Measurements from ENCODE around the gene FRMPD4. TPM values are rescaled to one million over a fixed set of nuclear protein-coding genes. Genes with fewer than 3 reads are reported as not detected.

FRMPD4 gene
- total RNA-seq, 2 experiments from 2014 or later: not detected

DNA sequence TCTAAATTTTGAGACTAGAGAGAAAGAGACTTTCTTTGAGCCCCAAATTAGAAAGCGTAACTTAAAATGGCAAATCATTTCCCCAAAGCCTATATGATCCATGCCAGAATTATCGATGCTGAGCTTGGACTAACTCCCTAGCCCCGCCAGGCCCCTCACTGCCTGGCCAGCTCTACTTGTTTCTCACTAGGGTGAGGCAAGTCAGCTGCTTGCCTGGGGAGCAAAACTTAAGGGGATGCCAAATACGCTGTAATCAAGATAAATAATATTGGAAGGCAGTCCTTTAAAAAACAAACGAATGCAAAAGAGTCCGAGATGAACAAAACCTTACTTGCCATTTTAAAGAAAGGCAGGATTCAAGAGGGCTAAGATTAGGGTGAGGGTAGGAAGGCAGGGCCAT is 236.0 kb downstream of the FRMPD4 start:
- no peak overlapping the region for H3K4me3 Mint-ChIP-seq
- no peaks in the 10 kb centered on the region for H3K9me3 ChIP-seq (ENCODE audit: control insufficient read depth in 1 of 2, insufficient read depth in 1 of 2, low read length in 2 of 2)
- no peaks in the 10 kb centered on the region for H3K27me3 Mint-ChIP-seq
- ChIA-PET CTCF (no interaction called here), POLR2A (no interaction called here)
- H3K27me3 ChIP-seq (ENCODE audit: control insufficient read depth in 1 of 2, insufficient read depth in 2 of 2, low read length in 2 of 2): no peaks in the 10 kb centered on the region
- no peak overlapping the region for H3K27ac ChIP-seq (ENCODE audit: low read depth in 1 of 2, low read length in 2 of 2)
- H3K4me3 ChIP-seq (ENCODE audit: low read length): no peak overlapping the region
- no peaks in the 10 kb centered on the region for H3K4me1 Mint-ChIP-seq (ENCODE audit: low read depth)
- ATAC-seq (ENCODE audit: poor library complexity): no peak
- H3K36me3 ChIP-seq (ENCODE audit: insufficient read depth, low read length): no peaks in the 10 kb centered on the region
- intact Hi-C loops (cut with DNase I, micrococcal nuclease): no loop called here
- H3K36me3 Mint-ChIP-seq (ENCODE audit: low read depth): no peaks in the 10 kb centered on the region
- TF ChIP-seq, protein P1, sequence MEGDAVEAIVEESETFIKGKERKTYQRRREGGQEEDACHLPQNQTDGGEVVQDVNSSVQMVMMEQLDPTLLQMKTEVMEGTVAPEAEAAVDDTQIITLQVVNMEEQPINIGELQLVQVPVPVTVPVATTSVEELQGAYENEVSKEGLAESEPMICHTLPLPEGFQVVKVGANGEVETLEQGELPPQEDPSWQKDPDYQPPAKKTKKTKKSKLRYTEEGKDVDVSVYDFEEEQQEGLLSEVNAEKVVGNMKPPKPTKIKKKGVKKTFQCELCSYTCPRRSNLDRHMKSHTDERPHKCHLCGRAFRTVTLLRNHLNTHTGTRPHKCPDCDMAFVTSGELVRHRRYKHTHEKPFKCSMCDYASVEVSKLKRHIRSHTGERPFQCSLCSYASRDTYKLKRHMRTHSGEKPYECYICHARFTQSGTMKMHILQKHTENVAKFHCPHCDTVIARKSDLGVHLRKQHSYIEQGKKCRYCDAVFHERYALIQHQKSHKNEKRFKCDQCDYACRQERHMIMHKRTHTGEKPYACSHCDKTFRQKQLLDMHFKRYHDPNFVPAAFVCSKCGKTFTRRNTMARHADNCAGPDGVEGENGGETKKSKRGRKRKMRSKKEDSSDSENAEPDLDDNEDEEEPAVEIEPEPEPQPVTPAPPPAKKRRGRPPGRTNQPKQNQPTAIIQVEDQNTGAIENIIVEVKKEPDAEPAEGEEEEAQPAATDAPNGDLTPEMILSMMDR (IDR thresholded peaks at IDR 0.05): no peak
- H3K27ac Mint-ChIP-seq: no peak overlapping the region
- H3K4me1 ChIP-seq (ENCODE audit: insufficient read depth, low read length): no peaks in the 10 kb centered on the region
- DNase-seq: no peak
- H3K9me3 Mint-ChIP-seq: no peaks in the 10 kb centered on the region

DNA sequence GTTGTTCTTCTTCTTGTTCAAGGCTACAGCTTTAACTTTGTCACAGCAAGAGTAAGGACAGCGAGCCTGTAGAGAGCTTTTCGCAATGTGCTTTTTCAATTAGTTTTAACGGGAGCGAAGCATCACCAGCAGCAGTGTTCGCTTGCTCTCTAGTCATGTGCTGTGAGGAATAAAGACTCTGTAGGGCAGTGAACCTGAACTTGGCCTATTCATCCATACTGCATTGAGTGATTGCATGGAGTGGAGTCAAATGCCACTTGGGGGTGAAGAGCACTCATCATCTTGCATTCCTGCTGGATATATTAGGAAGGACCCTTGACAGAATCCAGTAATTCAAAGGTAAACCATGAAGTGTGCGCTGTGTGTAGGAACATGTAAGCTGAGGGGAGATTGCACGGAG is 240.0 kb downstream of the FRMPD4 start:
- DNase-seq (no peak), ATAC-seq (ENCODE audit: poor library complexity) (no peak)
- Histone ChIP-seq H3K4me1 (ENCODE audit: insufficient read depth, low read length) (no peaks in the 10 kb centered on the region), H3K27ac (ENCODE audit: low read depth in 1 of 2, low read length in 2 of 2) (no peak overlapping the region), H3K27me3 (ENCODE audit: control insufficient read depth in 1 of 2, insufficient read depth in 2 of 2, low read length in 2 of 2) (no peaks in the 10 kb centered on the region), H3K9me3 (ENCODE audit: control insufficient read depth in 1 of 2, insufficient read depth in 1 of 2, low read length in 2 of 2) (no peaks in the 10 kb centered on the region), H3K36me3 (ENCODE audit: insufficient read depth, low read length) (no peaks in the 10 kb centered on the region), H3K4me3 (ENCODE audit: low read length) (no peak overlapping the region)
- ChIA-PET POLR2A (no interaction called here), CTCF (no interaction called here)
- no peaks in the 10 kb centered on the region for H3K4me1 Mint-ChIP-seq (ENCODE audit: low read depth)
- TF ChIP-seq, protein P1 (IDR thresholded peaks at IDR 0.05): no peak
- no peaks in the 10 kb centered on the region for H3K27me3 Mint-ChIP-seq
- H3K9me3 Mint-ChIP-seq: no peaks in the 10 kb centered on the region
- H3K27ac Mint-ChIP-seq: no peak overlapping the region
- H3K36me3 Mint-ChIP-seq (ENCODE audit: low read depth): no peaks in the 10 kb centered on the region
- no peak overlapping the region for H3K4me3 Mint-ChIP-seq
- intact Hi-C loops (cut with DNase I, micrococcal nuclease): no loop called here

DNA sequence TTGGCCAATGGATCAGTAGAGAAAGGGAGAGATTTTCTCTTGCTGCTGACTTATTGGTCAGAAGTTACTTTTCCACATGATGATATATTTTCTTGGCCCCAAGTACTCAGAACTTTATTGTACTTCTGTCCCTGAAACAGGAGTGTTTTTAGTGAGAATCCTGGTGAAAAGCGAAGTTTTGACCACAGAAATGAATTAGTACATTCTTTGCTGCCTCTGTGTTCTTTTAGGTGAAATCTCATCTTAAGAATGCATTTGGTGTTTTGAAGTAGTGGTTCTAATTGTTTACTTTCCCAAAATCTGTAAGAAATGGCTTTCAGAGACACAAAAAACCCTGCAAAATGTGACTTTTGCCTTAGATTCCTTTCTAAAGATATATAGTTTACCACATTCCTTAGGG is 240.4 kb downstream of the FRMPD4 start:
- Mint-ChIP-seq H3K4me1 (ENCODE audit: low read depth) (no peaks in the 10 kb centered on the region), H3K27me3 (no peaks in the 10 kb centered on the region), H3K4me3 (no peak overlapping the region), H3K36me3 (ENCODE audit: low read depth) (no peaks in the 10 kb centered on the region), H3K27ac (no peak overlapping the region), H3K9me3 (no peaks in the 10 kb centered on the region)
- Histone ChIP-seq H3K4me1 (ENCODE audit: insufficient read depth, low read length) (no peaks in the 10 kb centered on the region), H3K27me3 (ENCODE audit: control insufficient read depth in 1 of 2, insufficient read depth in 2 of 2, low read length in 2 of 2) (no peaks in the 10 kb centered on the region), H3K9me3 (ENCODE audit: control insufficient read depth in 1 of 2, insufficient read depth in 1 of 2, low read length in 2 of 2) (no peaks in the 10 kb centered on the region), H3K4me3 (ENCODE audit: low read length) (no peak overlapping the region), H3K27ac (ENCODE audit: low read depth in 1 of 2, low read length in 2 of 2) (no peak overlapping the region), H3K36me3 (ENCODE audit: insufficient read depth, low read length) (no peaks in the 10 kb centered on the region)
- intact Hi-C loops (cut with DNase I, micrococcal nuclease): no loop called here
- ATAC-seq (ENCODE audit: poor library complexity) (no peak), DNase-seq (no peak)
- TF ChIP-seq, protein P1 (IDR thresholded peaks at IDR 0.05): no peak
- ChIA-PET CTCF (no interaction called here), POLR2A (no interaction called here)
